Activated gamma-delta T cell treated with anti-CD3 and anti-CD28 coated beads, Interleukin-2, amount 50 U/mL, for 16 hours (primary cell): ENCODE measurements around the gene WNT2.
"Not testable (repeated sequence)": the region's sequence is repeated elsewhere in the genome, so short reads cannot be mapped to it uniquely, and the experiment has no call there.

Experiments
- DNase-seq: peaks from one replicate; pipeline ENCODE4 v3.0.0-alpha.2; 2020; ENCODE audit warnings: low read depth

Gene WNT2

DNA sequence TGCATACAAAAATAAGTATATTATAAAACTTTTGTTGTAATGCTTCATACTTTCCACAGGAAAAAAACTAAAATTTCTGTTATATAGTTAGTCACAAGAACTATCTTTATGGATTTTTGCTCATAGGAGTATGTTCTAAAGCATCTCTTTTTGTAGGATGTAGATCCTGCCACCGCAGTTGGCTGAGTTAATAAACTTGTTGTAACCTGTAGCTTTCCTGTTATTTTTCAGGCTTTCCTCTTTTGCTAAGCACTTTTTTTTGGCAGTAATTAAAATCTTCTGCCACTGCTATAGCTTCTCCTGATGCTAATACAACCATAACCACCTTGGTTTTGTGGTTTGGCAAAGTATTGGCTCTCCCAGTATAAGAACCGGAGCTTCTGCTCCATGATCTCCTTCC is 60.3 kb downstream of the WNT2 start:
- no peak for DNase-seq

GRCh38 chr7:117259615-117260014 is 63.2 kb downstream of the WNT2 start:
- no peak for DNase-seq

GRCh38 chr7:117251687-117252086 is 71.2 kb downstream of the WNT2 start:
- no peak for DNase-seq

DNA sequence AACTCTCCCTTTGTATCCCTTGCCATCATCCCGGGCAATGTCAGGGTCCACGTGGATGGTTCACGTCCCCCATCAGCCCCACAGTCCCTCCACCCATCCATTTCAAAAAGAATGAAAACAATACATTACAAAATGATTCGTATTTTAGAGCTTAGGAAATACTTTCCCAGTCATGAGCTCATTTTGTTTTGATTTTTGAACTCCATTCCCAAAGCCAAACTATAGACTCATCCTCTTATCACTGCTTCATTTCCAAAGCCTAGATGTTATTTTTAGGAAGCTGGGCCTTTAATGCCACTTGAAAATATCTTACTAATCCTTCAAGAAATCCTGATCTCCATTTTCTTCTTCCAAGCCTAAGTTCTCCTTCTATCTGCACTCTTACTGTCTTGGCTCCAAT is 72.1 kb downstream of the WNT2 start:
- no peak for DNase-seq

- DNase-seq = no peak
Measured at GRCh38 chr7:117250245-117250644, 72.6 kb downstream of the WNT2 start.

- no peak for DNase-seq
Measured at GRCh38 chr7:117249696-117250095, 73.2 kb downstream of the WNT2 start.

DNA sequence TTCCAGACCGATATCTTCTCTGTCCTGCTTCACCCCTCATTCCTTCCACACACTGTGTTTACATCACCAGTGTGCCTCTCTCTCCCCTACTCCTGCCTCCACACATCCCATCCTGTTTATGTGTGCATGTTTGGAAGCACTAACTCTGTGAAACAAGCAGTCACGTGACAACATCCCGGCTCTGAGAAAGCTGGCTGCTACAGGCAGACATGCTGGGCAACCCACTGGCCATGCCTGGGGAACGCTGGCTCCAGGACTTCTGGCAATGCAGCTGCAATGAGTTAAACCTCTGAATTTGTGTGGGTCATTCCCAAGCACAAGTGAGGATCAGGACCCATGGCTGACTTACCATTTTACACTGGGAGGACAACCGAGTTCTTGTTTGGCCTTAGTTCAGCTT is 74.0 kb downstream of the WNT2 start:
- DNase-seq = no peak

DNA sequence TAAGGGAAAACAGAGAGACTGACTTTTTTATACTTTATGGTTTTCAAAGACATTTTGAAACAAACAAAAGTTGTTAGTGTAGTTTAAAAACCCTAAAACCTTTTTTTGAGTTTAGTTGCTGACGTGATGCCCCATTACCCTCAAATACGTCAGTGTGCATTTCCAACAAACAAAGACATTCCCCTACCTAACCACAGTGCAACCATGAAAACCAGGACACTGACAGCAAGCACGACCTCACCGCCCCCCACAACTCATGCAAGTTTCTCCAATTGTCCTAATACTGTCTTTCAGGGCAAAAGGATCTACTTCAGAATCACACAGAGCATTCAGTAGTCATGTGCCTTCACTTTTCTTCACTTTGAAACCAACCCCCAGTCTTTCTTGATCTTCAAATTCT is 75.0 kb downstream of the WNT2 start:
- no peak for DNase-seq

DNA sequence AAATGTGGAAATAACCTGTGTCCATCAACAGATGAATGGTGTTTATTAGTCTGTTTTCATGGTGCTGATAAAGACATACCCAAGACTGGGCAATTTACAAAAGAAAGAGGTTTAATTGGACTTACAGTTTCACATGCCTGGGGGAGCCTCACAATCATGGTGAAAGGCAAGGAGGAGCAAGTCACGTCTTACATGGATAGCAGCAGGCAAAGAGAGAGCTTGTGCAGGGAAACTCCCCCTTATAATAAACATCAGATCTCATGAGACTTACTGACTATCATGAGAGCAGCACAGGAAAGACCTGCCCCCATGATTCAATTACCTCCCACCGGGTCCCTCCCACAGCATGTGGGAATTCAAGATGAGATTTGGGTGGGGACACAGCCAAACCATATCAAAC is 77.2 kb downstream of the WNT2 start:
- DNase-seq = not testable (repeated sequence)

DNA sequence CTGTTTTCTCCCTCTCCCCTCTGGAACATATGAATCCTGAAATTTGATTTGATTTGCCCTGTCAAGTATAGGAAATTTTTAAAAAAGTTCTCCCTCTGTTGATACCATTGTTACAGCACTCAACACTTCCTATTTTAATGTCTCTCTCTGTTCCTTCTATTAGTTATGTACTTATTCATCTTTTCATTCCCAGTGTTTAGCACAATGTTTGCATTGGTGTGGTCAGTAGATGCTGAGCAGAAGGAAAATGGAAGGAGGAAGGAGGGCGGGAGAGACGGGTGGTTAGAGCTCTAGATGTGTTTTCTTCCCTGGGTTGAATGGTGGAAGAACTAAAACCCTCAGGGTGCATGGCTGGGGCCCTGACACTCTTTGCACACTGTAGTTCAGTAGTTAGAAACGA is 79.5 kb downstream of the WNT2 start:
- DNase-seq = no peak

DNA sequence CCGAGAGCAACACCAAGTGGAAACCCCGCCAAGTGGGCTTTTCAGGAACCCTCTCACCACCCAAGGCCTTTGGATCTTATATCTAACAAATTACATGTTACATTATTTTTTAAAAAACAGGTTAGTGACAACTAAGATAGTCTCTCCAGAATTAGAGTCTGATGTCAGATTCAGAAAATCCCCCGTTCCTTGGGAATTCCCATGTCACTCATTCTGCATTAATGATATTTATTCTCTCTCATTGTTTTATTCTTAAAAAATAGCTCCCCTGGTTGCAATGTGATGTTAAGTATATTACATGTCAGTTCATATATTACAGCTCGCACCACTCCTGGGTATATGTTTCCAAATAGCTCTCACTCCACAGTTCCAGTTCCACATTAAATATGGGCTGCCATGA is 81.8 kb downstream of the WNT2 start:
- no peak for DNase-seq

DNA sequence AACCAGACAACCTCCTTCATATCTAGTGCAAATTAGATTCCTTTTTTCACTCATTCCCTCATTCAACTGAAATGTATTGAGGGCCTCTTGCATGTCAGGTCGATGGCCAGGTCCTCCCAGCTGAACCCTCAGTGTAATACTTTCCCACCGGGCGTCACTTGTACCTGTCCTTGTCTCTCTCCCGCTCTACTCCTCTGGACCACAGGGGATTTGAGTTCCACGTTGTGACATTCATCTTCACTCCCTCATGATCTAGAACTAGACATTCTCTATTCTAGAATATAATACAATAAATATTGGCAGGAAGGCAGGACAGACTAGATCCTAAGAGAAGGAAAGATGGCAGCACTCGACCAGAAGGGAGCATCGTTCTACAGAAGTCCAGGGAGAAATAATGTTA is 83.9 kb downstream of the WNT2 start:
- no peak for DNase-seq

GRCh38 chr7:117238472-117238871 is 84.4 kb downstream of the WNT2 start:
- DNase-seq = no peak

GRCh38 chr7:117237646-117238045 is 85.2 kb downstream of the WNT2 start:
- DNase-seq = no peak

DNA sequence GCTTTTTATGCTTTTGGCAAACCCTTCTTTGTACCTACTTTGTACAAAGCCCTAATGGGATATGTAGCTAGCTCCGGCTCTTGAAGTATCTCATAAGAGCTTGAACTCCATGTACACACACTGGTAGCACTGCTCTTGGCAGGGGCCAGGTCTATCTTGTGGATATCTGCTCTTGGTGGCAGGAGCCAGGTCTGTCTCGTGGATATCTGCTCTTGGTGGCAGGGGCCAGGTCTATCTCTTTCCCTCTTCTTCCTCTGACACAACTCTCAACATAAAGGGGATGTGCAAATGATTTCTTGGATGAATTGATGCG is 91.9 kb downstream of the WNT2 start:
- no peak for DNase-seq

DNA sequence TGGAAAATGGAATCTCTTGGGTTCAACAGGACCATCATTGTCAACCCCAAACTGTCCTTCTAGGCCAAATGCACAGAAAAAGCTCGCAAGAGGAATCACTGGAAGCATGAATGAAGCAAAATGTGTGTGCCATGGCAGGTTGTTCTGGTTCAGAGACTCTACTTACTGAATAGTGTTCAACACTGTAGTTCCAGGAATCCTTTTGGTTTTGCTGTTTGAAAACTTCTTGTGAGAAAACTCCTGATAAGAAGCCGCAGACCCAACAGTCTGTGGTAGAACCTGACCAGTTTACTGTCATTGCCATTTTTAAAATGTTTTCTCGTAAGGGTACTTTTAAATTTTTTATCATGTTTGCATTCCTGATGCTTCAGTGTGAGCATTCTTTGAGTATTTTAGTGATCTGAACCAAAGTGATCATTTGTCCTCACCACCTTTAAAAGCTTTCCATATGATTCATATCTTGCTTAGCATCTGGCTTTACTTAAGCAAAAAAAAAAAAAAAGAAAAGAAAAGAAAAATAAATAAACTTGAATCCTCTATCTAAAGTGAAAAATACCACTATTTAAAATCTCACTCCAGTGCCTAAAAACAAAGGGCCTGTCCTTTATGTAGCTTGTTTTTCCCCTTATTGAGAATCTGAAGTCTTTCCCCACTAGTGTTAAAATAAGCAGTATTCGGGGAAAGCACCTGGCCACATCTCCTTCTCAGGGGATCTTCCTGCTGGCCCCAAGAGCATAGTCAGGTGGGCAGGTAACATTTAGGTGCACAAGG is 92.4 kb downstream of the WNT2 start:
- no peak for DNase-seq

DNA sequence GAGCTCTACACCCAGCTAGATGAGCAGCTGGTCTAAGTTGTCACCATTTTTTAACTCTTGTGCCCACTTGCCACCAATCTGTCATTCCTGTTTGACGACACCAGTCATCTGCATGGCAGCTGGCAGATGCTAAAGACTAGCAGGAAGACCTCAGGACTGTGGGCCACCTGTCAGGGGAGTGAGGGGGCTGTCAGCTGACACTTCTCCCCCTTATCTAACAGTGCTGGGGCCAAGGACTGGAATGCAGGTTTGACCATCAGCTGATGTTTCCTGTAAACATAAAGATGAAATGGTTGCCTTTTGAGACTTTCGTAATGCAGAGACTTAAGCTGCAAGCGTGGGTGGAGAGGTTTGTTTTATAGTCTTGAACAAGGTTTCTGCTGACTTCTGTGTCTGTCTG is 93.5 kb downstream of the WNT2 start:
- DNase-seq = no peak

DNA sequence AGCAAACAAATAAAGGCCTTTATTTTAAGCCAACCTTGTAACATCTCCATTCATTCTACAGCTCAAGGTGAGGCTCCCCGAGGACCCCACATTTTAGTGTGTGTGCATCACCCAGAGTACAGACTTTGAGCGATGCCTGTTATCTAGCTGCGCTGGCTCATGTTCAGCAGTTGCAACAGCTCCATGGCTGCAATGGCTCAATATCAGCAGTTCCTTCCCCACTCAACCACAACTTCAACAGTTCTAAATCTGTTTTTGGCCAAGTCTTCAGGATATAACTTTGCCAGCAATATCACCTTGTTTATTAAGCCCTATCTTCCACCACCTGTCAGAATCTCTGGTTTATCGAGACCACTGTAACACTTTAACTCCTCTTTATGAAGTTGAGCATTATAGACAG is 95.8 kb downstream of the WNT2 start:
- DNase-seq = no peak

DNA sequence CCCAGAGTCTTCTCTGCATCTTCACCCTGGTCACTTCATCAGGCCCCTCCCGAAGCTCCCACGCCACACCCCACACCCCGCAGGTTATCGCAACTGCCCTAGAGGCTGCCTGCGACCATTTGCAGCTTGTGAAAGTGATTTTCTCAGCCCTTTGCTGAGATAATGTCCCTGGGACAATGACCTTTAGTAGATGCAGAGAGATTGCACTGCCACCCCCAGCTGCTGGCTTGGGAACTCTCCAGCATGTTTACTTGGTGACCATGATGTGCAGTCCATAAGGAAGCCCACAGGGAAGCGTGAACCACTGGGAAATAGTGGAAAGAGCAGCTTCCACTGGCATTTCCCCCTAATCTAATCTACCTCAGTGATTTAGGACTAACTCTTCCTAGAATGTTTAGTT is 97.3 kb downstream of the WNT2 start:
- no peak for DNase-seq
